ENCODE measurements around the gene ADGRD1.
A peak's percentile ranks its signal among the peaks of the same experiment; 100 is the strongest.
"Not testable (repeated sequence)": the region's sequence is repeated elsewhere in the genome, so short reads cannot be mapped to it uniquely, and the experiment has no call there.

The ADGRD1 gene

DNA sequence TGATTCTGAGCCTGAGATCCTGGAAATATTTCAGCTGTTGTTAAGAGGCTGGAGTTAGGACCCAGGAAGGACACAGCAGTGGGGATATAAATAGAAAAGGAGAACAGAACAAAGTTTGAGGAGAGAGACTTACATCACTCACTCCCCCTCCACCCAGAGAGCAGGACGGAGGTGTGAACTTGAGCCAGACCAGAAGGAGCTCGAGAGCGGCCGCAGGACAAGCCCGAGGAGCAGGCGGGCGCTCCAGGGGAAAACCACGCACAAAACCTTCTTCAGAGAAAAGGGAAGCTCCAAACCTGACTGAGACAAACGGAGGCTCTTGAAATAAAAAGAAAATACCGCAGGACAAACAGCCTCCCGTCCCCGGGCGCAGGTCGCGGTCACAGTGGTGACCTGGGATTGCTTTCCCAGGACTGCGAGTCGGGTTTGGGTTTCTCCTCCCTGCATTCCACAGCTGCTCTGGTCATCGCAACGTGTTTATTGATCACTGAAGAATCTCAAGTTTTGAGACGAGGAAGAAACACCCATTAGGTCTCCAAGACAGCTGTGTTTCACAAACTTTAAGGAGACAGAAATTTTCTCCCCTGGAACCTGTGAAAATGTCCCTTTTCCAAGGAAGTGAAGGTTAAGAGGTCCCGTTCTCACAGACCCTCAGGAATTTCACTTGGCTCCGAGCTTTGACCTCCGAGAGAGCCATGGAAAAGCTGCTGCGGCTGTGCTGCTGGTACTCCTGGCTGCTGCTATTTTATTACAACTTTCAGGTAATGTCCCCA is at the start of gene ADGRD1:
Gene ADGRD1, plus strand, starts transcription at position 137 of the 773 bp plus-strand sequence. Its CDS starts 559 bp downstream, at position 696.
- Mint-ChIP-seq H3K4me1 (ENCODE audit: low read depth) (peaks cover 35% of the 10 kb centered on the region), H3K9me3 (no peaks in the 10 kb centered on the region), H3K36me3 (ENCODE audit: low read depth) (no peaks in the 10 kb centered on the region), H3K27me3 (peaks cover 8% of the 10 kb centered on the region), H3K4me3 (peak within 1 kb of the TSS; percentile 52), H3K27ac (peak within 1 kb of the TSS; percentile 47)
- intact Hi-C loops (cut with micrococcal nuclease): no loop called here

DNA sequence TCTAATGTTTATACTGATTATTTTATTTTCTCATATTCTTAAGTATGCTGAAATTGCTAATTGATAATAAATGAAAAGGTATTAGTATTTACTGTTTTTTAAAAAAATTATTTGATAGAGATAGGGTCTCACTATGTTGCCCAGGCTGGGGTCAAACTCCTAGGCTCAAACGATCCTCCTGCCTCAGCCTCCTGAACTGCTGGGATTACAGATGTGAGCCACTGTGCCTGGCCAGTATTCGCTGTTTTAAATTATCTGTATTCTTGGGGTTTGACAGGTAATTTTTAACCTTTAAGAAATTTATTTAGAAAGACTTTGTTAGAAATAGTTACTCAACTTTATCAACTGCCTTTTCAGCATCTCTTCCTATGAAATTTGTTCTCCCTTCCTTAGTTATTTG is 49.6 kb upstream of the ADGRD1 start:
- peaks cover 8% of the 10 kb centered on the region for H3K9me3 Mint-ChIP-seq
- no peak overlapping the region for H3K27ac Mint-ChIP-seq
- peaks cover 3% of the 10 kb centered on the region for H3K27me3 Mint-ChIP-seq
- H3K36me3 Mint-ChIP-seq (ENCODE audit: low read depth): no peaks in the 10 kb centered on the region
- intact Hi-C loops (cut with micrococcal nuclease): no loop called here
- H3K4me3 Mint-ChIP-seq: no peak overlapping the region
- H3K4me1 Mint-ChIP-seq (ENCODE audit: low read depth): no peaks in the 10 kb centered on the region

DNA sequence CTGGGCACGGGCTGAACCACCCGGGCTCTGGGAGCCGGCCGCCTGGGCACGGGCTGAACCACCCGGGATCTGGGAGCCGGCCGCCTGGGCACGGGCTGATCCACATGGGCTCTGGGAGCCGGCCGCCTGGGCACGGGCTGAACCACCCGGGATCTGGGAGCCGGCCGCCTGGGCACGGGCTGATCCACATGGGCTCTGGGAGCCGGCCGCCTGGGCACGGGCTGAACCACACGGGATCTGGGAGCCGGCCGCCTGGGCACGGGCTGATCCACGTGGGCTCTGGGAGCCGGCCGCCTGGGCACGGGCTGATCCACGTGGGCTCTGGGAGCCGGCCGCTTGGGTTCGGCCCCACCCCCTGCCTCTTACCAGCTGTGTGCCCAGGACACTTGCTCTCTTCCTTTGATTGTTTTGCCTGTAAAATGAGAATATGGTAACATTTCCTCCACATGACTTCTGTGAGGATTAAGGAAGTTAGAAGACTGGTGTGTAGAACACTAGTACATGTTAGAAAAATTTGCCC is 48.7 kb upstream of the ADGRD1 start:
- H3K36me3 Mint-ChIP-seq (ENCODE audit: low read depth); H3K9me3 Mint-ChIP-seq; H3K27me3 Mint-ChIP-seq; H3K4me1 Mint-ChIP-seq (ENCODE audit: low read depth); intact Hi-C loops (cut with micrococcal nuclease); H3K27ac Mint-ChIP-seq; H3K4me3 Mint-ChIP-seq: not testable (repeated sequence)

DNA sequence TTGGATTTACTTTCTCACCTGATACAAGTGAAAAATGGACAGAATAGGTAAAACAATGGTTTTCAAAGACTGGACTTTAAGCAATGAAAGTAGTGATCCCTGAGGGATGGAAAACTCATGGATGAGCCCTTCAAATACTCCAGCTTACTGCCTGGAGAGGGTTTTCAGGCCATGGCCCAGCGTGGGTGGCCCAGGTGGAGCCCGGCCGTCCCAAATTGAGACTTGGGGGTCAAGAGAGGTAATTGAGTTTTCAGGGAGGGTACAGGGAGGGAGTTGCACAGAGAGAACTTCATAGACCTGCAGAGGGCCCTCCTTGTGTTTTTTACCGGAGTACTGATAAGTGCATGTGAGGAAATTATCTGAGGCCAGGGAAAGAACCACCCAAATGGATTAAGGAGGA is 44.6 kb upstream of the ADGRD1 start:
- intact Hi-C loops (cut with micrococcal nuclease): no loop called here
- Mint-ChIP-seq H3K36me3 (ENCODE audit: low read depth) (no peaks in the 10 kb centered on the region), H3K27ac (no peak overlapping the region), H3K27me3 (peaks cover 11% of the 10 kb centered on the region), H3K4me3 (no peak overlapping the region), H3K4me1 (ENCODE audit: low read depth) (no peaks in the 10 kb centered on the region), H3K9me3 (peaks cover 32% of the 10 kb centered on the region)

DNA sequence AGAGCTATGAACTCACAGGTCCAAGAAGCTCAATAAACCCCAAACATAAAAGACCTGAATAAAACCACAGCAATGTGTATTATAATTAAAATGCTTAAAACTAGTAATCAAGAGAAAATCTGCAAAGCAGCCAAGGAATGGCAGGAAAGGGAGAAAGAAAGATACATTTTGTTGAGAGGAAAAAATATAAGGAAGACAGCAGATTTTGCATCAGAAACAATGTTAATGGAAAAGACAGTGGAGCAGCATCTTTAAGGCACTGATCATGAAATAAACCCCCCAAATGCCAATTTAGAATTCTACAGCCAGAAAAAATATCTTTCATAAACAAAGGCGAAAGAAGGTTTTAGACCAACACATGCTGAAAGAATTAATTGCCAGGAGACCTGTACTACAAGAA is 42.5 kb upstream of the ADGRD1 start:
- no peaks in the 10 kb centered on the region for H3K36me3 Mint-ChIP-seq (ENCODE audit: low read depth)
- H3K4me3 Mint-ChIP-seq: no peak overlapping the region
- H3K4me1 Mint-ChIP-seq (ENCODE audit: low read depth): peaks cover 3% of the 10 kb centered on the region
- intact Hi-C loops (cut with micrococcal nuclease): loop anchor here (10.0 kb wide), 2 partner anchors 544 to 914 kb away; partner anchors contain the start of gene MMP17
- H3K27ac Mint-ChIP-seq: no peak overlapping the region
- peaks cover 32% of the 10 kb centered on the region for H3K9me3 Mint-ChIP-seq
- peaks cover 23% of the 10 kb centered on the region for H3K27me3 Mint-ChIP-seq

DNA sequence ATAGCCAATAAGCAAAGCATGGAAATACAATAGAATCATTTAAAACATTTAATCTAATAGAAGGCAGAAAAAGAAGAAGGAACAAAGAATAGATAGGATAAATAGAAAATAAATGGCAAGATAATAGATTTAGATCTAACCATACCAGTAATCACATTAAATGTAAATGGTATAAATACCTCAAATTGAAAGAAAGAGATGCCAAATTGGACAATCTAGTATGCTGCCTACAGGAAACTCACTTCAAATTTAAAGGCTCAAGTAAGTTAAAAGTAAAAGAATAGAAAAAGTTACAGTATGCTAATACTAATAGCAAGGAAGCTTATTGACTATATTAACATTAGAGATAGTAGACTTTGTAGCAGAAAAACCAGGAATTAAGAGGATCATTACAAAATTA is 41.8 kb upstream of the ADGRD1 start:
- peaks cover 30% of the 10 kb centered on the region for H3K27me3 Mint-ChIP-seq
- H3K27ac Mint-ChIP-seq: no peak overlapping the region
- H3K4me3 Mint-ChIP-seq: no peak overlapping the region
- H3K36me3 Mint-ChIP-seq (ENCODE audit: low read depth): no peaks in the 10 kb centered on the region
- peaks cover 32% of the 10 kb centered on the region for H3K9me3 Mint-ChIP-seq
- H3K4me1 Mint-ChIP-seq (ENCODE audit: low read depth): peaks cover 7% of the 10 kb centered on the region
- intact Hi-C loops (cut with micrococcal nuclease): loop anchor here (10.0 kb wide), 2 partner anchors 543 to 913 kb away; partner anchors contain the start of gene MMP17

DNA sequence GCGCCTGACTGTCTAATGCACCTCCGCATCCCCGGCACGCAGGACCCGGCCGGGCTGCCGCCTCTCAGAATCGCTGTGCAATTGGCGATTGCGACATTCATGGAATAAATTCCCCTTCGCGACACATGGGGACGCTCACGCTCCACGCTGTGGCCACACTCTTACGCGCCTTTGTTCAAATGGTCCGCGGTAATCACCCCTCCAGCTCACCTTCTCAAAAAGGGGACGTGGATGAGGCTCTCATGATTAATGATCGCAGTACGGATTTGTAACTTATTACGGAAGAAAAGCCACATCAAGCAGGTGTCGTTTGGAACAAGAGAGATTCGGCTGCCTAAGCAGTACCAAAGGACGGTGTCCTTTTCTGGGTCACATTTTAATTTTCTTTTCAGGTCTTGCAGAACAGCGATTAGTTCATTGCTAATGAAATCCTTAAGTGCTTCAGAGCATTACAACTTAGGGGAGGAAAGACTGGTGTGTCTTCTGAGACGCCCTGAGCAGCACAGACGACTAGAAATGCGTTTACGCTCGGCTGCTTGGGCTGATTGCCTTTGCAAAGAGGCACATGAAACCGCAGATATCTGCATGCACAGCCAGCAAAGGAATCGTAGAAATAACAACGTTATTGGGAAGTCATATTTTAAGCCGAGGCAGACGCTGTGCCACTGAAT is 37.3 kb upstream of the ADGRD1 start:
- peaks cover 31% of the 10 kb centered on the region for H3K27me3 Mint-ChIP-seq
- peaks cover 7% of the 10 kb centered on the region for H3K4me1 Mint-ChIP-seq (ENCODE audit: low read depth)
- H3K4me3 Mint-ChIP-seq: no peak overlapping the region
- no peak overlapping the region for H3K27ac Mint-ChIP-seq
- intact Hi-C loops (cut with micrococcal nuclease): loop anchor here (1.0 to 10.0 kb wide), 3 partner anchors 216 to 908 kb away; partner anchors contain the start of gene MMP17
- H3K36me3 Mint-ChIP-seq (ENCODE audit: low read depth): no peaks in the 10 kb centered on the region
- peaks cover 31% of the 10 kb centered on the region for H3K9me3 Mint-ChIP-seq

DNA sequence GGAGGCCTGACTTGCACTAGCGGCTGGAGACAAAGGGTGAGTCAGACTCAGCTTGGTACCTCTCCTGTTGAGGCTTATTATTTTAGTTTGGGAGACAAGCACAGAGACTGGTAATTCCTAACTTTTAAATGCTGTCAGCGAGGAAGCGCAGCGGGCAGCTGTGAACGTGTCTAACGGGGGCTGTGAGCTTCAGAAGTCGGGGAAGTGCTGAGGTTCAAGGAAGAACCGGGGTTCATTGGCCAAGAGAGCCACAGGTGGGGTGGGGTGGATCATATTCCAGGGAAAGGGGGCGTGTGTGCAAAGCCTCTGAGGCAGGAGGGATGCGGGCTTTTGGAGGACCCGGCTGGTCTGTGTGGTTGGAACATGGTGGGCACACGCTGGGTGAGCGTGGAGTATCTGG is 36.1 kb upstream of the ADGRD1 start:
- H3K27me3 Mint-ChIP-seq: peaks cover 39% of the 10 kb centered on the region
- H3K9me3 Mint-ChIP-seq: peaks cover 28% of the 10 kb centered on the region
- peaks cover 7% of the 10 kb centered on the region for H3K4me1 Mint-ChIP-seq (ENCODE audit: low read depth)
- H3K36me3 Mint-ChIP-seq (ENCODE audit: low read depth): no peaks in the 10 kb centered on the region
- no peak overlapping the region for H3K27ac Mint-ChIP-seq
- intact Hi-C loops (cut with micrococcal nuclease): loop anchor here (10.0 kb wide), 2 partner anchors 537 to 907 kb away; partner anchors contain the start of gene MMP17
- no peak overlapping the region for H3K4me3 Mint-ChIP-seq

DNA sequence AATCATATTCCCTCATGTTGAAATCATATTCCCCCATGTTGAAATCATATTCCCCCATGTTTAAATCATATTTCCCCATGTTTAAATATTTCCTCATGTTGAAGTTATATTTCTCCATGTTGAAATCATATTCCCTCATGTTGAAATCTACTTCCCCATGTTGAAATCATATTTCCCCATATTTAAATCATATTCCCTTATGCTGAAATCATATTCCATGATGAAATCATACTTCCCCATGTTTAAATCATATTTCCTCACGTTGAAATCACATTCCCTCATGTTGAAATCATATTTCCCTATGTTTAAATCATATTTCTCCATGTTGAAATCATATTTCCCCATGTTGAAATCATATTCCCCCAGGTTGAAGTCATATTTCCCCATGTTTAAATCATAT is 34.6 kb upstream of the ADGRD1 start:
- intact Hi-C loops (cut with micrococcal nuclease): loop anchor here (10.0 kb wide), 2 partner anchors 536 to 906 kb away; partner anchors contain the start of gene MMP17
- H3K27me3 Mint-ChIP-seq: peaks cover 42% of the 10 kb centered on the region
- no peaks in the 10 kb centered on the region for H3K36me3 Mint-ChIP-seq (ENCODE audit: low read depth)
- peaks cover 28% of the 10 kb centered on the region for H3K9me3 Mint-ChIP-seq
- peaks cover 7% of the 10 kb centered on the region for H3K4me1 Mint-ChIP-seq (ENCODE audit: low read depth)
- no peak overlapping the region for H3K4me3 Mint-ChIP-seq
- H3K27ac Mint-ChIP-seq: no peak overlapping the region

DNA sequence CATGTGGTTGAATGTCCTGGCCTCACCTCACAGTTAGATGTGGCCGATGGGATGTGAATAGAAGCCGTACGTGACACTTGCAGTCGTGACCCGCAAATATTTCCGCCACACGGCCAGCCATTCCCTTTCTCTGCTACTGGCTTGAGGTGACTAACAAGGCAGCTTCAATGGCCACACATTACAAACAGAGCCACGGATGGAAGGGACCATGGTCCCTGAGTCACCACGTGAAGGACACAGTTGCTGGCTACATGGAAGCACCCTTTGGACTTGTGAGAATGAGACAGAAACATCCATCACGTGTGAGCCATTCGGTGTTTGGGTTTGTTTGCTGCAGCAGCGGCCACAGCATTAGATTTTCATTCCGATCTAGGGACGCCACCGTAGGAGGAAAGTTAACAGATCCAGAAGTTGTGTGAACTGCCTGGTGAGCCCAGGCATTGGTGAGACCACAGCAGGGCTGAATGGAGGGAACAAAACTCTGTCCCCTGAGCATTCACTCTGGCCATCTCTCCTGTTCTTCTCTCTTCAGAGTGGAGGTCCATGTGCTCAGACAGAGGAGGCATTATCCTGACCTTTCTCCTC is 33.5 kb upstream of the ADGRD1 start:
- peaks cover 7% of the 10 kb centered on the region for H3K4me1 Mint-ChIP-seq (ENCODE audit: low read depth)
- intact Hi-C loops (cut with micrococcal nuclease): no loop called here
- H3K36me3 Mint-ChIP-seq (ENCODE audit: low read depth): no peaks in the 10 kb centered on the region
- H3K27me3 Mint-ChIP-seq: peaks cover 46% of the 10 kb centered on the region
- H3K4me3 Mint-ChIP-seq: no peak overlapping the region
- H3K9me3 Mint-ChIP-seq: peaks cover 28% of the 10 kb centered on the region
- H3K27ac Mint-ChIP-seq: no peak overlapping the region

DNA sequence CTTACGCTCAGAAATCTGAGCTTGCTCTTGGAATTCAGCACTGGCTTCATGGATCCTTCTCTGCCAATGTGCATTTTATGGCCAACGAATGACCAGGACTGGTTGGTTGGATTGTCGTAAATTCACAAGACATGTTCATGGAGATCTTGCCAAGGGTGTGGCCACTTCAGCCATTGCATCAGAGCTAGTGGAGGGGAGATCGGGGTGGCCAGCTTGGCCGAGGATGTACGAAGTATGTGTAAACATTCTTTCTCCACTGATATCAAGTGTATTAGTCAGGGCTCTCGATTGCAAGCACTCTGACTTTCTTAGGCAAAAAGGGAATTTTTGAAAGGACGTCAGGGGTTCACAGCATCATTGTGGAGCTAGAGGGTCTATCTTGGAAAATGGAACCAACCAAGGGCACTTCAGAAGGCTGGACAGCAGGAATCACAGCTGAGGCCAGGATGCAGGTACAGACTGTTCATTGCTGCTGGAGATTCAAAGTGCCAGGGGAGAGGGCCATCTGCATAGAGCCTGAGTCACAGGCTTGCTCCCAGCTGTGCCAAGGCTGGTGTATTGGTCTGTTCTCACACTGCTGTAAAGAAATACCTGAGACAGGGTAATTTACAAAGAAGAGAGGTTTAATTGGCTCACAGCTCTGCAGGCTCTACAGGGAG is 32.9 kb upstream of the ADGRD1 start:
- Mint-ChIP-seq H3K27me3 (peaks cover 44% of the 10 kb centered on the region), H3K4me3 (no peak overlapping the region), H3K36me3 (ENCODE audit: low read depth) (no peaks in the 10 kb centered on the region), H3K27ac (no peak overlapping the region), H3K4me1 (ENCODE audit: low read depth) (peaks cover 7% of the 10 kb centered on the region), H3K9me3 (peaks cover 28% of the 10 kb centered on the region)
- intact Hi-C loops (cut with micrococcal nuclease): no loop called here

DNA sequence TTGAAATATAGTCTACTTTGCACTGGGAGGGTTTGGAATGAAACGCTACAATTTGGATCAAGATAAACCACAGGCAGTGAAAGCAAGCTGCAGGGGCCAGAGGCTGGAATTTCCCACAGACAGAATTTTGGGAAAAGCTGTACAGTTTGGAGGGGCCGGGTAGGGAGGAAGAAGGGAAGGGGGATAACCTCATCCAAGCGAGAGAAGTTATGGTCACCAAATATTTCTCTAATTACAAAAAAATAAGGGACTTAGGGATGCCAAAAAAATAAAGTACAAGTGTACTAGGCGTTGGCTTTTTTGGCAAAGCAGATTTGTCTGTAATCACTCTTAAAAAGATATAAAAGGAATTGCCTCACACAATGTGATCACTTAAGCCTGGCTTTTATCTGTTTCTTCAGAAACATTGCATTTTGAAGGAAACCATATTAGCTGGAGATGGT is 31.2 kb upstream of the ADGRD1 start:
- H3K27me3 Mint-ChIP-seq: peaks cover 39% of the 10 kb centered on the region

DNA sequence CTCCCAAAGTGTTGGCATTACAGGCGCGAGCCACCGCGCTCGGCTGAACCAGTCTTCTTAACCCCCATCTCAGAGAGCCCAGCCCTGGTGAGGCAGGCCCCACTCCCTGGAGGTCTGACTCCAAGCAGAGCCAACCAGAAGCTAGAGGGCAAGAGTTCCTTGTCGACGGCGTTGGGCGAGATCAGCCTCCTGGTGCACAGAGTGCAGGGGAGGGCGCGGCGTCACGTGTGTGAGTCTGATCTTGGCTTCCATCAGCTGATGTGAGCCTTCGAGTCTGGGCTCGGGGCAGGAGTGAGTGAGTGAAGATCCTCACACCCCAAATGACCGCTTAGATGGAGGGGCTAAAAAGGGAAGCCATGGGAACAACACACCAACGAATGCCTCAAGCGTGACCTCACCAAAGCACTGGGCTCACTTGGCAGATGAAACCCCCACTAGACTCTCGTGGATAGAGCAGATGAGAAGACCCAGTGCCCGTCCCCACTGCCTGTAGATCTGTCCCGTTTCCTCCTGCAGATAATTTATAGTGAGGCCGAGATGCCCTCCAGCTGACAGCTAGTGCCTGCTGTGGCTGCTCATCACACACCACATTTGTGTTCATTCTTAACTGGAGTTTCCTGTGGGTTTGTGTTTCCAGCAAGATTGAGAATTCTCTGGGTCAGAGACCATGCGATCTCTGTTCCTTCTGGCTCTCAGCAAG is 28.6 kb upstream of the ADGRD1 start:
- no peak overlapping the region for H3K4me3 Mint-ChIP-seq
- no peak overlapping the region for H3K27ac Mint-ChIP-seq
- intact Hi-C loops (cut with micrococcal nuclease): no loop called here
- peaks cover 20% of the 10 kb centered on the region for H3K9me3 Mint-ChIP-seq
- H3K36me3 Mint-ChIP-seq (ENCODE audit: low read depth): no peaks in the 10 kb centered on the region
- H3K27me3 Mint-ChIP-seq: peaks cover 59% of the 10 kb centered on the region
- peaks cover 5% of the 10 kb centered on the region for H3K4me1 Mint-ChIP-seq (ENCODE audit: low read depth)

More for the DNA sequence above, 31.2 kb upstream of the ADGRD1 start:
- Mint-ChIP-seq H3K4me3 (no peak overlapping the region), H3K9me3 (peaks cover 28% of the 10 kb centered on the region), H3K36me3 (ENCODE audit: low read depth) (no peaks in the 10 kb centered on the region), H3K27ac (no peak overlapping the region), H3K4me1 (ENCODE audit: low read depth) (no peaks in the 10 kb centered on the region)
- intact Hi-C loops (cut with micrococcal nuclease): no loop called here

Measured in dendritic cell treated with granulocyte-macrophage colony-stimulating factor and Interleukin-4, amounts not matched to agents 40 ng/mL and 50 ng/mL, for 4 days (primary cell).